ENCODE measurements around the gene FN3K. TPM values are rescaled to one million over a fixed set of nuclear protein-coding genes. Genes with fewer than 3 reads are reported as not detected.

The FN3K gene
- total and polyA plus RNA-seq, 2 of the 13 experiments (the other 11 are each of a cell fraction or from before 2014, with no cell fraction given): 3.5 to 12.2 TPM

DNA sequence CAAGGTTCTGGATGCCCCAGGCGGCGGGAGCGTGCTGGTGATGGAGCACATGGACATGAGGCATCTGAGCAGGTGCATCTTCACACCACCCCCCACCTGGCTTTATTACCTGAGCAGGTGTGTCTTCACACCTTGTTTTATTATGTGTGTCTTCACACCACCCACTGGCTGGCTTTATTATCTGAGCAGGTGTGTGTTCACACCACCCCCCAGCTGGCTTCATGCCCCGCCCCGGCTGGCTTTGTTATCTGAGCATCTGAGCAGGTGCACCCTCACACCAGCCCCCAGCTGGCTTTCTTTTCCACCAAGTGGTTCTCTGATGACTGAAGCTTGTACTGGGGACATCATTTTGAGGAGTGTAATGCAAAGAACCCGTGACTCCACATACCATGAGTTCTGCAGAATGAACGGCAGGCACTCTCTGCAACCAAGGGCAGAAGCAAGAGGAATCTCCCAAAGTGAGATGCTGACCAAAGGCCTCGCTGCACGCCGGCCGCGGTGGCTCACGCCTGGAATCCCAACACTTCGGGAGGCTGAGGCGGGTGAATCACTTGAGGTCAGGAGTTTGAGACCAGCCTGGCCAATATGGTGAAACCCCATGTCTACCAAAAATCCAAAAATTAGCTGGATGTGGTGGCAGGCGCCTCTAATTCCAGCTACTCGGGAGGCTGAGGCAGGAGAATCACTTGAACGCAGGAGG is 16.3 kb upstream of the FN3K start:
- intact Hi-C loops (cut with micrococcal nuclease; ENCODE audit: unreplicated experiment) (loop anchor here (5.0 kb wide), 1 partner anchor 33 kb away; the partner anchor contains the start of gene TBCD), in situ Hi-C loops (cut with HindIII; ENCODE audit: extremely low pct_ligation_motif_present, low pct_unique_long_range_greater_than_20kb) (loop anchor here (5.0 kb wide), 1 partner anchor 33 kb away; the partner anchor contains the start of gene TBCD)
- no peaks in the 10 kb centered on the region for H4K20me1 ChIP-seq (ENCODE audit: insufficient read depth, low read length)
- no peak overlapping the region for H2AFZ ChIP-seq (ENCODE audit: low read length)
- peaks cover 31% of the 10 kb centered on the region for H3K4me1 ChIP-seq (ENCODE audit: insufficient read depth, low read length)
- BruUV-seq (replicated peaks): no TSS peak
- no peaks in the 10 kb centered on the region for H3K27me3 ChIP-seq (ENCODE audit: control insufficient read depth in 1 of 2, insufficient read depth in 2 of 2, low read length in 2 of 2)
- H3K27ac ChIP-seq (ENCODE audit: extremely low read length, insufficient read depth, low read length): no peak overlapping the region
- no peak for DNase-seq (ENCODE audit: low spot score)
- no peak overlapping the region for H3K4me2 ChIP-seq (ENCODE audit: low read depth, low read length)
- H3K79me2 ChIP-seq (ENCODE audit: insufficient read depth, low read length): peaks cover 11% of the 10 kb centered on the region
- FAIRE-seq: no peak
- ChIA-PET CTCF (ENCODE audit: low intra/inter-chr PET ratio, low total read pairs) (no interaction called here), POLR2A (no interaction called here)
- TF ChIP-seq, protein P1, sequence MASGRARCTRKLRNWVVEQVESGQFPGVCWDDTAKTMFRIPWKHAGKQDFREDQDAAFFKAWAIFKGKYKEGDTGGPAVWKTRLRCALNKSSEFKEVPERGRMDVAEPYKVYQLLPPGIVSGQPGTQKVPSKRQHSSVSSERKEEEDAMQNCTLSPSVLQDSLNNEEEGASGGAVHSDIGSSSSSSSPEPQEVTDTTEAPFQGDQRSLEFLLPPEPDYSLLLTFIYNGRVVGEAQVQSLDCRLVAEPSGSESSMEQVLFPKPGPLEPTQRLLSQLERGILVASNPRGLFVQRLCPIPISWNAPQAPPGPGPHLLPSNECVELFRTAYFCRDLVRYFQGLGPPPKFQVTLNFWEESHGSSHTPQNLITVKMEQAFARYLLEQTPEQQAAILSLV (CRISPR knock-in tag; IDR thresholded peaks at IDR 0.05; ENCODE audit: borderline replicate concordance): no peak
- TF ChIP-seq, protein P2, sequence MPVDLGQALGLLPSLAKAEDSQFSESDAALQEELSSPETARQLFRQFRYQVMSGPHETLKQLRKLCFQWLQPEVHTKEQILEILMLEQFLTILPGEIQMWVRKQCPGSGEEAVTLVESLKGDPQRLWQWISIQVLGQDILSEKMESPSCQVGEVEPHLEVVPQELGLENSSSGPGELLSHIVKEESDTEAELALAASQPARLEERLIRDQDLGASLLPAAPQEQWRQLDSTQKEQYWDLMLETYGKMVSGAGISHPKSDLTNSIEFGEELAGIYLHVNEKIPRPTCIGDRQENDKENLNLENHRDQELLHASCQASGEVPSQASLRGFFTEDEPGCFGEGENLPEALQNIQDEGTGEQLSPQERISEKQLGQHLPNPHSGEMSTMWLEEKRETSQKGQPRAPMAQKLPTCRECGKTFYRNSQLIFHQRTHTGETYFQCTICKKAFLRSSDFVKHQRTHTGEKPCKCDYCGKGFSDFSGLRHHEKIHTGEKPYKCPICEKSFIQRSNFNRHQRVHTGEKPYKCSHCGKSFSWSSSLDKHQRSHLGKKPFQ (CRISPR knock-in tag; IDR thresholded peaks at IDR 0.05; ENCODE audit: insufficient replicate concordance): peak; percentile 85
- TF ChIP-seq EP300 (IDR thresholded peaks at IDR 0.05; ENCODE audit: low read depth in 2 of 2, low read length in 2 of 2): no peak
- no peak for TF ChIP-seq EP300 (CRISPR knock-in tag; IDR thresholded peaks at IDR 0.05; ENCODE audit: borderline replicate concordance)
- no peak for TF ChIP-seq ZNF205 (CRISPR knock-in tag; IDR thresholded peaks at IDR 0.05)
- no peak for TF ChIP-seq GABPA (IDR thresholded peaks at IDR 0.05; ENCODE audit: low read depth, low read length)
- no peak for TF ChIP-seq GABPA (CRISPR knock-in tag; IDR thresholded peaks at IDR 0.05; ENCODE audit: low read depth)
- TF ChIP-seq MYNN (CRISPR knock-in tag; IDR thresholded peaks at IDR 0.05; ENCODE audit: low read depth): no peak
- TF ChIP-seq, protein P3, sequence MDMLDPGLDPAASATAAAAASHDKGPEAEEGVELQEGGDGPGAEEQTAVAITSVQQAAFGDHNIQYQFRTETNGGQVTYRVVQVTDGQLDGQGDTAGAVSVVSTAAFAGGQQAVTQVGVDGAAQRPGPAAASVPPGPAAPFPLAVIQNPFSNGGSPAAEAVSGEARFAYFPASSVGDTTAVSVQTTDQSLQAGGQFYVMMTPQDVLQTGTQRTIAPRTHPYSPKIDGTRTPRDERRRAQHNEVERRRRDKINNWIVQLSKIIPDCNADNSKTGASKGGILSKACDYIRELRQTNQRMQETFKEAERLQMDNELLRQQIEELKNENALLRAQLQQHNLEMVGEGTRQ (IDR thresholded peaks at IDR 0.05; ENCODE audit: low read depth, low read length): no peak
- TF ChIP-seq, protein P3 (CRISPR knock-in tag; IDR thresholded peaks at IDR 0.05; ENCODE audit: borderline replicate concordance): no peak
- no peak overlapping the region for H3K4me3 ChIP-seq (replicated peaks in 1 of 3; ENCODE audit: insufficient read depth in 1 of 3, low read depth in 2 of 3, low read length in 3 of 3)
- no peaks in the 10 kb centered on the region for H3K9me3 ChIP-seq (ENCODE audit: low read length)
- ATAC-seq: no peak
- no peak overlapping the region for H3K9ac ChIP-seq (ENCODE audit: insufficient read depth, low read depth, low read length)
- peaks cover 6 to 37% of the 10 kb centered on the region in 2 experiments; a peak in 4 of 5 replicates for H3K36me3 ChIP-seq (replicated peaks in 1 of 2; ENCODE audit: control insufficient read depth in 1 of 2, insufficient read depth in 2 of 2, low read length in 2 of 2)
- WGBS (ENCODE audit: low lambda C conversion rate): 97% methylated on average over 18 of the region's 18 CpGs
